ENCODE data around the gene GABARAP. TPM values are rescaled to one million over a fixed set of nuclear protein-coding genes. Genes with fewer than 3 reads are reported as not detected.

GABARAP gene
- polyA plus RNA-seq, 1 donor from 2014 or later, result 384 TPM

DNA sequence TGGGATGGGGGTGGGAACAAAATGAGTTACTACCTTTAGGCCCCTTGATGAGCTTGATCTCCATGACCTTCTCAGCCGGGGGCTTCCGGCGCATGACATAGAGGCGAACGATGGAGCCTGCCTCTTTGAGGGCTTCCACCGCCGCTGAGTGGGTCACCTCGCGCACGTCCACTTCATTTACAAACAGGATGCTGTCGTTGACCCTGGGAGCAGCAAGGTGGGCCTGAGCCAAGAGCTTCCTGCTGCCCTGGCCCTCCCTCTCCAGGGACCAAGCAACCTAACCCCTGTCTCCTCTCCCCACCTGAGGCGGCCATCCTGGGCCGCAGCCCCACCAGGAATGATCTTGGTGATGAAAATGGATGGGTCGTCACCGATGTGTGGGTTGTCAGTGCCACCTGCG, 38.9 kb downstream of the GABARAP start:
- Histone ChIP-seq H3K79me2 (replicated peaks; ENCODE audit: insufficient read depth, low read length) (peaks cover 23% of the 10 kb centered on the region), H3K9me3 (ENCODE audit: low read length) (no peaks in the 10 kb centered on the region), H3K27me3 (ENCODE audit: insufficient read depth, low read depth, low read length) (no peaks in the 10 kb centered on the region), H3K9ac (ENCODE audit: low read length) (peak overlapping the region; percentile 87), H2AFZ (ENCODE audit: low read depth, low read length) (no peak overlapping the region), H4K20me1 (ENCODE audit: insufficient read depth) (no peaks in the 10 kb centered on the region), H3K4me2 (ENCODE audit: low read length) (no peak overlapping the region), H3K27ac (ENCODE audit: low read length) (peak overlapping the region; percentile 96), H3K9me2 (ENCODE audit: insufficient read depth, low read length) (no peaks in the 10 kb centered on the region), H3K4me3 (ENCODE audit: low read length) (peak overlapping the region; percentile 75), H3F3A (ENCODE audit: insufficient read depth, low read length, poor library complexity, severe bottlenecking) (no peaks in the 10 kb centered on the region), H3K36me3 (ENCODE audit: insufficient read depth, low read length) (no peaks in the 10 kb centered on the region)
- TF ChIP-seq EZH2 (IDR thresholded peaks at IDR 0.05; ENCODE audit: borderline replicate concordance, insufficient read depth, low read length, poor library complexity, severe bottlenecking) (no peak), POLR2AphosphoS5 (IDR thresholded peaks at IDR 0.05) (no peak), TAF1 (IDR thresholded peaks at IDR 0.05; ENCODE audit: low read depth) (no peak), SMC3 (conservative IDR thresholded peaks at IDR 0.05; ENCODE audit: poor library complexity) (no peak), RAD21 (conservative IDR thresholded peaks at IDR 0.05) (no peak), MXI1 (conservative IDR thresholded peaks at IDR 0.05; ENCODE audit: poor library complexity, severe bottlenecking) (no peak), EP300 (conservative IDR thresholded peaks at IDR 0.05; ENCODE audit: poor library complexity, severe bottlenecking) (no peak)
- TF ChIP-seq, protein P1, sequence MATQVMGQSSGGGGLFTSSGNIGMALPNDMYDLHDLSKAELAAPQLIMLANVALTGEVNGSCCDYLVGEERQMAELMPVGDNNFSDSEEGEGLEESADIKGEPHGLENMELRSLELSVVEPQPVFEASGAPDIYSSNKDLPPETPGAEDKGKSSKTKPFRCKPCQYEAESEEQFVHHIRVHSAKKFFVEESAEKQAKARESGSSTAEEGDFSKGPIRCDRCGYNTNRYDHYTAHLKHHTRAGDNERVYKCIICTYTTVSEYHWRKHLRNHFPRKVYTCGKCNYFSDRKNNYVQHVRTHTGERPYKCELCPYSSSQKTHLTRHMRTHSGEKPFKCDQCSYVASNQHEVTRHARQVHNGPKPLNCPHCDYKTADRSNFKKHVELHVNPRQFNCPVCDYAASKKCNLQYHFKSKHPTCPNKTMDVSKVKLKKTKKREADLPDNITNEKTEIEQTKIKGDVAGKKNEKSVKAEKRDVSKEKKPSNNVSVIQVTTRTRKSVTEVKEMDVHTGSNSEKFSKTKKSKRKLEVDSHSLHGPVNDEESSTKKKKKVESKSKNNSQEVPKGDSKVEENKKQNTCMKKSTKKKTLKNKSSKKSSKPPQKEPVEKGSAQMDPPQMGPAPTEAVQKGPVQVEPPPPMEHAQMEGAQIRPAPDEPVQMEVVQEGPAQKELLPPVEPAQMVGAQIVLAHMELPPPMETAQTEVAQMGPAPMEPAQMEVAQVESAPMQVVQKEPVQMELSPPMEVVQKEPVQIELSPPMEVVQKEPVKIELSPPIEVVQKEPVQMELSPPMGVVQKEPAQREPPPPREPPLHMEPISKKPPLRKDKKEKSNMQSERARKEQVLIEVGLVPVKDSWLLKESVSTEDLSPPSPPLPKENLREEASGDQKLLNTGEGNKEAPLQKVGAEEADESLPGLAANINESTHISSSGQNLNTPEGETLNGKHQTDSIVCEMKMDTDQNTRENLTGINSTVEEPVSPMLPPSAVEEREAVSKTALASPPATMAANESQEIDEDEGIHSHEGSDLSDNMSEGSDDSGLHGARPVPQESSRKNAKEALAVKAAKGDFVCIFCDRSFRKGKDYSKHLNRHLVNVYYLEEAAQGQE (IDR thresholded peaks at IDR 0.05; ENCODE audit: borderline replicate concordance), result no peak
- TF ChIP-seq, protein P2, sequence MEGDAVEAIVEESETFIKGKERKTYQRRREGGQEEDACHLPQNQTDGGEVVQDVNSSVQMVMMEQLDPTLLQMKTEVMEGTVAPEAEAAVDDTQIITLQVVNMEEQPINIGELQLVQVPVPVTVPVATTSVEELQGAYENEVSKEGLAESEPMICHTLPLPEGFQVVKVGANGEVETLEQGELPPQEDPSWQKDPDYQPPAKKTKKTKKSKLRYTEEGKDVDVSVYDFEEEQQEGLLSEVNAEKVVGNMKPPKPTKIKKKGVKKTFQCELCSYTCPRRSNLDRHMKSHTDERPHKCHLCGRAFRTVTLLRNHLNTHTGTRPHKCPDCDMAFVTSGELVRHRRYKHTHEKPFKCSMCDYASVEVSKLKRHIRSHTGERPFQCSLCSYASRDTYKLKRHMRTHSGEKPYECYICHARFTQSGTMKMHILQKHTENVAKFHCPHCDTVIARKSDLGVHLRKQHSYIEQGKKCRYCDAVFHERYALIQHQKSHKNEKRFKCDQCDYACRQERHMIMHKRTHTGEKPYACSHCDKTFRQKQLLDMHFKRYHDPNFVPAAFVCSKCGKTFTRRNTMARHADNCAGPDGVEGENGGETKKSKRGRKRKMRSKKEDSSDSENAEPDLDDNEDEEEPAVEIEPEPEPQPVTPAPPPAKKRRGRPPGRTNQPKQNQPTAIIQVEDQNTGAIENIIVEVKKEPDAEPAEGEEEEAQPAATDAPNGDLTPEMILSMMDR (IDR thresholded peaks at IDR 0.05; ENCODE audit: poor library complexity, severe bottlenecking), result no peak

DNA sequence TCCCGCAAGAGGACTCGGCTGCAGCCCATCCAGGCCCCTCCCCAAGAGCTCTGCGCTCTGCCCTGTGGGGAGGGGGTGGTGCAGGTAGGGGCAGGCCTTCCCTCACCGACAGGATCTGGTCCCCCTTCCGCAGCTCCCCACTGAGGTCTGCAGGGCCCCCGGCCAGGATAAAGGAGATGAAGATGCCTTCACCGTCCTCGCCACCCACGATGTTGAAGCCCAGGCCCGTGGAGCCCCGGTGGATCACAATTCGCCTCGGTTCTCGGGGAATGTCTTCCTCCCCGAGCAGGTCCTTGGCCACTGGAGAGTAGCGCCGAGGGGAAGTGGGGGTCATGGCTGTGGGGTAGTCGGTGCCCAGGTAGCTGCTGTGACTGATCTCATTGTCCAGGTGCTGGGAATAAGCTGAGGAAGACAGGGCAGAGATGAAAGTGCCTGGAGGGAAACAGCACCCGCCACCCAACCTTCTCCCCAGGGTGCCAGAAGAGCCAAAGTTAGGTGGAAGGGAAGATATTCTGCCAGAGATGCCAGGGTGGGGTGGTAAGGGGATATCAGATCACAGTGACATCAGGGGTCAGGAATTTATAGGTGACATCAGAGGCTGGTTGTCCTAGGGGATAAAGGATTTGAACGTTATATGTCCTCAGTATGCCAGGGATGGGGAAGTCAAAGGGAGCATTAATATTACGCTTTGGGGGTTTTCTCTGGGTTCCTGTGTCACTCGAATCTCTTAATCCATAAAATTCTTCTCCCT, 45.4 kb downstream of the GABARAP start:
- no peak overlapping the region for H3K27ac ChIP-seq (ENCODE audit: low read length)
- no peaks in the 10 kb centered on the region for H4K20me1 ChIP-seq (ENCODE audit: insufficient read depth)
- no peak overlapping the region for H2AFZ ChIP-seq (ENCODE audit: low read depth, low read length)
- H3K27me3 ChIP-seq (ENCODE audit: insufficient read depth, low read depth, low read length), result no peaks in the 10 kb centered on the region
- no peaks in the 10 kb centered on the region for H3F3A ChIP-seq (ENCODE audit: insufficient read depth, low read length, poor library complexity, severe bottlenecking)
- TF ChIP-seq POLR2AphosphoS5 (IDR thresholded peaks at IDR 0.05) (no peak), EP300 (conservative IDR thresholded peaks at IDR 0.05; ENCODE audit: poor library complexity, severe bottlenecking) (no peak)
- TF ChIP-seq, protein P2 (IDR thresholded peaks at IDR 0.05; ENCODE audit: poor library complexity, severe bottlenecking), result no peak
- TF ChIP-seq, protein P1 (IDR thresholded peaks at IDR 0.05; ENCODE audit: borderline replicate concordance), result no peak
- H3K4me2 ChIP-seq (ENCODE audit: low read length), result no peak overlapping the region
- peaks cover 11% of the 10 kb centered on the region for H3K36me3 ChIP-seq (ENCODE audit: insufficient read depth, low read length)
- no peak overlapping the region for H3K9ac ChIP-seq (ENCODE audit: low read length)
- no peaks in the 10 kb centered on the region for H3K79me2 ChIP-seq (replicated peaks; ENCODE audit: insufficient read depth, low read length)
- H3K4me3 ChIP-seq (ENCODE audit: low read length), result no peak overlapping the region
- no peaks in the 10 kb centered on the region for H3K9me3 ChIP-seq (ENCODE audit: low read length)
- H3K9me2 ChIP-seq (ENCODE audit: insufficient read depth, low read length), result no peaks in the 10 kb centered on the region
